SK-N-SH (cell line): ENCODE results near the gene RSPH4A. TPM values are rescaled to one million over a fixed set of nuclear protein-coding genes. Genes with fewer than 3 reads are reported as not detected.
"Not testable (repeated sequence)": the region's sequence is repeated elsewhere in the genome, so short reads cannot be mapped to it uniquely, and the experiment has no call there.

Experiments used
- CTCF ChIA-PET: fragments of 300-600, 350-600 bp; formaldehyde crosslinking; extraction: SDS; loops from one replicate; lab custom pipeline; 2021; lab: Yijun Ruan, JAX
- POLR2A ChIA-PET: fragments of 350-600 bp; sonication (Branson Sonifier 250); formaldehyde crosslinking; extraction: SDS; loops from one replicate; lab custom pipeline; 2020; ENCODE audit warnings: antibody characterized with exemption, inconsistent platforms; lab: Yijun Ruan, JAX
- DNase-seq: peaks from one replicate; pipeline ENCODE4 v3.0.0; 2012
- H2AFZ ChIP-seq: fragments of 200-600 bp; sonication (generic); 2 replicates; pipeline ENCODE4 v1.8.1; 2016; ENCODE audit warnings: antibody characterized with exemption, mild to moderate bottlenecking, low read depth
- H3F3A ChIP-seq: fragments of 200-600 bp; sonication (generic); replicated peaks from 2 replicates; pipeline ENCODE3; 2016; ENCODE audit warnings: antibody characterized with exemption, mild to moderate bottlenecking; ENCODE audit not compliant: insufficient read depth
- H3K27ac ChIP-seq, 2 experiments: fragments of 200-500 bp in 1 of 2; fragments of 200-600 bp in 1 of 2; sonication (Bioruptor generic) in 1 of 2; sonication (generic), shearing (Covaris generic) in 1 of 2; 2 replicates each; pipeline versions ENCODE4 v1.5.1 to v1.6.1; 2014 to 2016; ENCODE audit warnings: low read depth in 2 of 2, inconsistent platforms in 1 of 2, low read length in 1 of 2, mild to moderate bottlenecking in 1 of 2, mixed read lengths in 1 of 2
- H3K27me3 ChIP-seq: fragments of 200-600 bp; sonication (generic), shearing (Covaris generic); 2 replicates; pipeline ENCODE4 v1.6.1; 2016; ENCODE audit warnings: mixed run types; ENCODE audit not compliant: insufficient read depth
- H3K36me3 ChIP-seq, 2 experiments: fragments of 200-500 bp in 1 of 2; fragments of 200-600 bp in 1 of 2; sonication (Bioruptor generic) in 1 of 2; sonication (generic) in 1 of 2; replicated peaks in 1 of 2; 2 replicates each; pipeline versions ENCODE3 to v1.5.1; 2014 to 2016; ENCODE audit warnings: low read length in 1 of 2, mild to moderate bottlenecking in 1 of 2; ENCODE audit not compliant: insufficient read depth in 2 of 2, control insufficient read depth in 1 of 2
- H3K4me1 ChIP-seq, 2 experiments: fragments of 200-500 bp in 1 of 2; fragments of 200-600 bp in 1 of 2; sonication (Bioruptor generic) in 1 of 2; sonication (generic), shearing (Covaris generic) in 1 of 2; 2 replicates each; pipeline versions ENCODE4 v1.5.1 to v1.6.1; 2014 to 2016; ENCODE audit warnings: low read depth in 1 of 2, low read length in 1 of 2, mixed run types in 1 of 2; ENCODE audit not compliant: insufficient read depth in 2 of 2, control insufficient read depth in 1 of 2
- H3K4me2 ChIP-seq: fragments of 200-600 bp; sonication (generic), shearing (Covaris generic); 2 replicates; pipeline ENCODE4 v1.6.1; 2017; ENCODE audit warnings: mixed run types
- H3K4me3 ChIP-seq, 2 experiments: fragments of 200-500 bp in 1 of 2; fragments of 200-600 bp in 1 of 2; sonication (Bioruptor generic) in 1 of 2; sonication (generic), shearing (Covaris generic) in 1 of 2; 2 replicates each; pipeline versions ENCODE4 v1.5.1 to v1.8.1; 2014 to 2016; ENCODE audit warnings: low read depth in 2 of 2, inconsistent platforms in 1 of 2, low read length in 1 of 2, mild to moderate bottlenecking in 1 of 2, mixed read lengths in 1 of 2, moderate library complexity in 1 of 2
- H3K79me2 ChIP-seq: fragments of 200-600 bp; sonication (generic); 2 replicates; pipeline ENCODE4 v1.8.1; 2017; ENCODE audit warnings: mild to moderate bottlenecking; ENCODE audit not compliant: insufficient read depth
- H3K9ac ChIP-seq: fragments of 200-600 bp; sonication (generic); 2 replicates; pipeline ENCODE4 v1.6.1; 2017; ENCODE audit warnings: mixed run types
- H3K9me2 ChIP-seq: fragments of 200-600 bp; sonication (generic); 2 replicates; pipeline ENCODE4 v1.6.1; 2017; ENCODE audit warnings: mixed run types
- H3K9me3 ChIP-seq: fragments of 200-600 bp; sonication (generic); 2 replicates; pipeline ENCODE4 v1.6.1; 2017; ENCODE audit warnings: mixed run types, mild to moderate bottlenecking, moderate library complexity
- H4K20me1 ChIP-seq: fragments of 200-600 bp; sonication (generic); 2 replicates; pipeline ENCODE4 v1.6.1; 2017; ENCODE audit warnings: mild to moderate bottlenecking, mixed run types; ENCODE audit not compliant: insufficient read depth
- ELF1 ChIP-seq: IDR thresholded peaks from 2 replicates; pipeline ENCODE4 v1.4.0; 2012
- FOSL2 ChIP-seq: IDR thresholded peaks from 2 replicates; pipeline ENCODE4 v1.4.0; 2012; ENCODE audit warnings: low read depth, mild to moderate bottlenecking, moderate library complexity, borderline replicate concordance
- FOXM1 ChIP-seq: IDR thresholded peaks from 2 replicates; pipeline ENCODE4 v1.4.0; 2012; ENCODE audit warnings: low read depth, mild to moderate bottlenecking
- GABPA ChIP-seq: IDR thresholded peaks from 2 replicates; pipeline ENCODE4 v1.4.0; 2012; ENCODE audit warnings: low read depth, mild to moderate bottlenecking
- GATA2 ChIP-seq: sonication (generic); formaldehyde crosslinking; IDR thresholded peaks from 2 replicates; pipeline ENCODE4 v1.5.0; 2020; ENCODE audit warnings: mild to moderate bottlenecking, missing genetic modification reagents
- NFIC ChIP-seq: IDR thresholded peaks from 2 replicates; pipeline ENCODE4 v1.4.0; 2012; ENCODE audit warnings: borderline replicate concordance
- NRF1 ChIP-seq: IDR thresholded peaks from 2 replicates; pipeline ENCODE4 v1.6.1; 2012; ENCODE audit warnings: low read depth, mild to moderate bottlenecking, low read length
- RAD21 ChIP-seq: IDR thresholded peaks from 2 replicates; pipeline ENCODE4 v1.6.1; 2012; ENCODE audit warnings: mild to moderate bottlenecking, low read length
- RCOR1 ChIP-seq: fragments of 150-350 bp; IDR thresholded peaks from 2 replicates; pipeline ENCODE4 v1.6.1; 2017; ENCODE audit warnings: antibody characterized with exemption, low read length
- ZBTB33 ChIP-seq: IDR thresholded peaks from 2 replicates; pipeline ENCODE4 v1.4.0; 2012; ENCODE audit warnings: low read depth, borderline replicate concordance
- WGBS: methylation state at CpG from one replicate; pipeline ENCODE4 v1.1.6; 2017; ENCODE audit warnings: low lambda C conversion rate; 5-methylcytosine and 5-hydroxymethylcytosine counted together
- polyA plus RNA-seq, 3 experiments: library from polyadenylated mRNA; depleted of rRNA; stranded (reverse); fragments of >200 nt; gene quantifications; 2 replicates each; pipeline ENCODE4 v1.2.3, GENCODE V29; 2012
- TF ChIP-seq, protein P1 (sequence below): fragments of 200-600 bp; sonication (generic); IDR thresholded peaks from 2 replicates; pipeline ENCODE4 v1.6.1; 2017; ENCODE audit warnings: antibody characterized with exemption, mild to moderate bottlenecking, moderate library complexity

RSPH4A gene
- polyA plus RNA-seq, 1 of the 3 experiments (the other 2 are of a cell fraction): 0.30 TPM

DNA sequence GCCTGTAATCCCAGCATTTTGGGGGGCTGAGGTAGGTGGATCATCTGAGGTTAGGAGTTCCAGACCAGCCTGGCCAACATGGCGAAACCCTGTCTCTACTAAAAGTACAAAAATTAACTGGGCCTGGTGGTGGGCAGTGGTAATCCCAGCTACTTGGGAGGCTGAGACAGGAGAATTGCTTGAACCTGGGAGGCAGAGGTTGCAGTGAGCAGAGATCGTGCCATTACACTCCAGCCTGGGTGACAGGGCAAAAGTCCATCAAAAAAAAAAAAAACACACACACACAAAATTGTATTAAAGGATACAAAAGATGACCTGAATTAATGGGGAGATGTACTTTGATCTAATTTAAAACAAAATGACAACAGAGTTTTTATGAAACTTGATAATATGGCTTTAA lies 47.9 kb downstream of the RSPH4A start:
- H3K27me3 ChIP-seq, H3K9me3 ChIP-seq, H3K4me2 ChIP-seq, H3K36me3 ChIP-seq, H2AFZ ChIP-seq, H3K4me1 ChIP-seq, H3F3A ChIP-seq, H3K27ac ChIP-seq, POLR2A ChIA-PET, H3K9ac ChIP-seq, H3K9me2 ChIP-seq, DNase-seq, H3K4me3 ChIP-seq, H4K20me1 ChIP-seq: not testable (repeated sequence)
- WGBS: 94% methylated on average over 2 of the region's 2 CpGs
- H3K79me2 ChIP-seq: peaks cover 92% of the 10 kb centered on the region
- CTCF ChIA-PET: interaction anchor here (0.9 to 1.1 kb wide), 3 partner anchors 9 to 40 kb away, joined by 3 to 5 read pairs (median 3); no protein-coding TSS in a partner anchor

GRCh38 chr6:116665464-116665863 lies 49.2 kb downstream of the RSPH4A start:
- H3K4me1 ChIP-seq: peaks cover 7 to 9% of the 10 kb centered on the region in 2 experiments; a peak in 3 of 4 replicates
- no peak for DNase-seq
- POLR2A ChIA-PET: no interaction called here
- no peak overlapping the region for H3K9ac ChIP-seq
- no peak overlapping the region for H3K27ac ChIP-seq
- peak overlapping the region; percentile 90 for H3K4me2 ChIP-seq
- H3K27me3 ChIP-seq: no peaks in the 10 kb centered on the region
- CTCF ChIA-PET: interaction anchor here (0.9 to 1.5 kb wide), 4 partner anchors 17 to 130 kb away, joined by 3 to 5 read pairs (median 4); no protein-coding TSS in a partner anchor
- no peaks in the 10 kb centered on the region for H3F3A ChIP-seq
- WGBS: 66% methylated on average over 7 of the region's 7 CpGs
- no peaks in the 10 kb centered on the region for H3K9me2 ChIP-seq
- no peak overlapping the region for H2AFZ ChIP-seq
- TF ChIP-seq ELF1 (no peak), ZBTB33 (no peak), FOXM1 (no peak), GABPA (no peak), RCOR1 (no peak), NFIC (no peak), NRF1 (no peak), RAD21 (no peak), GATA2 (CRISPR knock-in tag) (no peak), FOSL2 (no peak)
- TF ChIP-seq, protein P1, sequence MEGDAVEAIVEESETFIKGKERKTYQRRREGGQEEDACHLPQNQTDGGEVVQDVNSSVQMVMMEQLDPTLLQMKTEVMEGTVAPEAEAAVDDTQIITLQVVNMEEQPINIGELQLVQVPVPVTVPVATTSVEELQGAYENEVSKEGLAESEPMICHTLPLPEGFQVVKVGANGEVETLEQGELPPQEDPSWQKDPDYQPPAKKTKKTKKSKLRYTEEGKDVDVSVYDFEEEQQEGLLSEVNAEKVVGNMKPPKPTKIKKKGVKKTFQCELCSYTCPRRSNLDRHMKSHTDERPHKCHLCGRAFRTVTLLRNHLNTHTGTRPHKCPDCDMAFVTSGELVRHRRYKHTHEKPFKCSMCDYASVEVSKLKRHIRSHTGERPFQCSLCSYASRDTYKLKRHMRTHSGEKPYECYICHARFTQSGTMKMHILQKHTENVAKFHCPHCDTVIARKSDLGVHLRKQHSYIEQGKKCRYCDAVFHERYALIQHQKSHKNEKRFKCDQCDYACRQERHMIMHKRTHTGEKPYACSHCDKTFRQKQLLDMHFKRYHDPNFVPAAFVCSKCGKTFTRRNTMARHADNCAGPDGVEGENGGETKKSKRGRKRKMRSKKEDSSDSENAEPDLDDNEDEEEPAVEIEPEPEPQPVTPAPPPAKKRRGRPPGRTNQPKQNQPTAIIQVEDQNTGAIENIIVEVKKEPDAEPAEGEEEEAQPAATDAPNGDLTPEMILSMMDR: no peak
- H3K9me3 ChIP-seq: no peaks in the 10 kb centered on the region
- peak overlapping the region in 1 of 2 experiments; percentile 21; a peak in 1 of 4 replicates for H3K4me3 ChIP-seq
- peaks cover 80% of the 10 kb centered on the region for H3K79me2 ChIP-seq
- H4K20me1 ChIP-seq: peaks cover 4% of the 10 kb centered on the region; the same call in 1 of the 2 replicates
- peaks cover 1 to 2% of the 10 kb centered on the region in 2 experiments for H3K36me3 ChIP-seq
